ENCODE measurements around the gene SPACA6. TPM values are rescaled to one million over a fixed set of nuclear protein-coding genes. Genes with fewer than 3 reads are reported as not detected.

Gene SPACA6
- total and polyA plus RNA-seq, 2 experiments from 2014 or later, result 5.1 to 11.5 TPM

DNA sequence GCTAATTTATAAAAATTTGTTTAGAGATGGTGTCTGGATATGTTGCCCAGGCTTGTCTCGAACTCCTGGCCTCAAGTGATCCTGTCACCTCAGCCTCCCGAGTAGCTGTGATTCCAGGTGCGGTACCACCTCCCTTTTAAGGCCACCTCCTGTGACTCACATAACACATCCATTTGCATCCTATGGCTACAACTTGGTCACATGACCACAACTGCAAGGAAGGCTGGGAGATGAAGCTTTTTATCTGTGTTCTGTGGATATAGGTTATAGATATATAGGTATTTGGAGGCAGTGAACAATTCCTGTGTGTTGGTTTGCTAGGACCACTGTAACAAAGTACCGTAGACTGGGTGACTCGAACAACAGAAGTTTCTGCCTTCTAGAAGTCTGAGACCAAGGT, 6.0 kb downstream of the SPACA6 start:
- Mint-ChIP-seq H3K4me1 (peaks cover 17% of the 10 kb centered on the region), H3K9me3 (no peaks in the 10 kb centered on the region; the same call in 2 of the 3 replicates), H3K36me3 (ENCODE audit: low read depth) (peaks cover 34% of the 10 kb centered on the region; the same call in 2 of the 3 replicates), H3K27ac (no peak overlapping the region), H3K27me3 (ENCODE audit: insufficient read depth, low read depth, poor library complexity) (peaks cover 19% of the 10 kb centered on the region), H3K4me3 (no peak overlapping the region)
- H3K9me2 ChIP-seq (ENCODE audit: insufficient read depth), result no peaks in the 10 kb centered on the region
- DNase-seq (ENCODE audit: low spot score) (no peak), ATAC-seq (no peak)
- no peak overlapping the region for H3K27ac ChIP-seq (ENCODE audit: low read depth)
- no peak overlapping the region for H3K4me2 ChIP-seq
- no peaks in the 10 kb centered on the region for H3K27me3 ChIP-seq (ENCODE audit: insufficient read depth)
- H3K4me1 ChIP-seq (ENCODE audit: insufficient read depth), result peaks cover 11% of the 10 kb centered on the region
- no peaks in the 10 kb centered on the region for H3K36me3 ChIP-seq (ENCODE audit: insufficient read depth)
- H3K4me3 ChIP-seq, result no peak overlapping the region
- H4K20me1 ChIP-seq (replicated peaks; ENCODE audit: insufficient read depth), result no peaks in the 10 kb centered on the region; the same call in 1 of the 2 replicates
- no peak overlapping the region for H2AFZ ChIP-seq
- TF ChIP-seq JUNB (IDR thresholded peaks at IDR 0.05; ENCODE audit: unreplicated experiment), result no peak
- no peak for TF ChIP-seq STAT1 (IDR thresholded peaks at IDR 0.05; ENCODE audit: unreplicated experiment)
- peaks cover 3% of the 10 kb centered on the region; the same call in 1 of the 2 replicates for H3F3A ChIP-seq (replicated peaks; ENCODE audit: low read depth)
- H3K79me2 ChIP-seq (replicated peaks; ENCODE audit: insufficient read depth), result no peaks in the 10 kb centered on the region

DNA sequence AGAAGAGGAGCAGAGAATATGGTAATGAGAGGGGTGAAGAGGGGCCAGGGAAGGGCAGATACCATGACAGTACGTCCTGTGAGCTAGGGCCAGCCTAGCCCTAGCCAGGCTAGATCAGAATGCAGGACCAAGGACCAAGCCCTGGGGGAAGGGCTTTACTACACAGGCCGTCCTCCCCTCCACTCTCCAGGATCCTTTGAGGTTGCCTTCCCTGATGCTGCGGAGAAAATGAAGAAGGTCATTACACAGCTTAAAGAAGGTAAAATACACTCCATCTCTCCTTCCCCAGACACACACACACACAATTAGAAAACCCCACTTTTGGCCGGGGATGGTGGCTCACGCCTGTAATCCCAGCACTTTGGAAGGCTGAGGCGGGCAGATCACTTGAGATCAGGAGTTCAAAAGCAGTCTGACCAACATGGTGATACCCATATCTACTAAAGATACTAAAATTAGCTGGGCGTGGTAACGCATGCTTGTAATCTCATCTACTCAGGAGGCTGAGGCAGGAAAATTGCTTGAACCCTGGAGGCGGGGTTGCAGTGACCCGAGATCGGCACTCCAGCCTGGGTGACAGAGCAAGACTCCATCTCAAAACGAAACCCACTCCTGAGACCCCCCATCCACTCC, 8.5 kb downstream of the SPACA6 start:
- Histone ChIP-seq H3K4me2 (peak overlapping the region; percentile 82), H3K79me2 (replicated peaks; ENCODE audit: insufficient read depth) (no peaks in the 10 kb centered on the region), H3K4me3 (peak overlapping the region; percentile 66), H2AFZ (peak overlapping the region; percentile 84), H3K36me3 (ENCODE audit: insufficient read depth) (no peaks in the 10 kb centered on the region), H3K27ac (ENCODE audit: low read depth) (peak overlapping the region; percentile 94), H3K27me3 (ENCODE audit: insufficient read depth) (no peaks in the 10 kb centered on the region), H3K4me1 (ENCODE audit: insufficient read depth) (peaks cover 18% of the 10 kb centered on the region), H4K20me1 (replicated peaks; ENCODE audit: insufficient read depth) (no peaks in the 10 kb centered on the region; the same call in 1 of the 2 replicates), H3K9me2 (ENCODE audit: insufficient read depth) (no peaks in the 10 kb centered on the region), H3F3A (replicated peaks; ENCODE audit: low read depth) (peaks cover 3% of the 10 kb centered on the region; the same call in 1 of the 2 replicates)
- Mint-ChIP-seq H3K36me3 (ENCODE audit: low read depth) (peaks cover 40% of the 10 kb centered on the region), H3K27me3 (ENCODE audit: insufficient read depth, low read depth, poor library complexity) (peaks cover 26% of the 10 kb centered on the region), H3K4me1 (peaks cover 27% of the 10 kb centered on the region), H3K9me3 (no peaks in the 10 kb centered on the region; the same call in 1 of the 3 replicates), H3K4me3 (peak overlapping the region; percentile 87), H3K27ac (peak overlapping the region; percentile 97)
- DNase-seq (ENCODE audit: low spot score) (no peak), ATAC-seq (no peak)
- TF ChIP-seq EZH2 (IDR thresholded peaks at IDR 0.05; ENCODE audit: low read depth, unreplicated experiment) (no peak), POLR2AphosphoS5 (IDR thresholded peaks at IDR 0.05; ENCODE audit: low read depth) (no peak), CTCF (conservative IDR thresholded peaks at IDR 0.05; ENCODE audit: low read depth in 2 of 2) (no peak), ZNF114 (CRISPR knock-in tag; IDR thresholded peaks at IDR 0.05) (no peak), JUNB (IDR thresholded peaks at IDR 0.05; ENCODE audit: unreplicated experiment) (no peak), ZNF331 (CRISPR knock-in tag; IDR thresholded peaks at IDR 0.05; ENCODE audit: low read depth) (no peak), NANOG (IDR thresholded peaks at IDR 0.05; ENCODE audit: borderline replicate concordance) (no peak), EZH2phosphoT487 (IDR thresholded peaks at IDR 0.05; ENCODE audit: unreplicated experiment) (no peak), CREB1 (CRISPR knock-in tag; IDR thresholded peaks at IDR 0.05; ENCODE audit: low read depth) (no peak)
- TF ChIP-seq, protein P1, sequence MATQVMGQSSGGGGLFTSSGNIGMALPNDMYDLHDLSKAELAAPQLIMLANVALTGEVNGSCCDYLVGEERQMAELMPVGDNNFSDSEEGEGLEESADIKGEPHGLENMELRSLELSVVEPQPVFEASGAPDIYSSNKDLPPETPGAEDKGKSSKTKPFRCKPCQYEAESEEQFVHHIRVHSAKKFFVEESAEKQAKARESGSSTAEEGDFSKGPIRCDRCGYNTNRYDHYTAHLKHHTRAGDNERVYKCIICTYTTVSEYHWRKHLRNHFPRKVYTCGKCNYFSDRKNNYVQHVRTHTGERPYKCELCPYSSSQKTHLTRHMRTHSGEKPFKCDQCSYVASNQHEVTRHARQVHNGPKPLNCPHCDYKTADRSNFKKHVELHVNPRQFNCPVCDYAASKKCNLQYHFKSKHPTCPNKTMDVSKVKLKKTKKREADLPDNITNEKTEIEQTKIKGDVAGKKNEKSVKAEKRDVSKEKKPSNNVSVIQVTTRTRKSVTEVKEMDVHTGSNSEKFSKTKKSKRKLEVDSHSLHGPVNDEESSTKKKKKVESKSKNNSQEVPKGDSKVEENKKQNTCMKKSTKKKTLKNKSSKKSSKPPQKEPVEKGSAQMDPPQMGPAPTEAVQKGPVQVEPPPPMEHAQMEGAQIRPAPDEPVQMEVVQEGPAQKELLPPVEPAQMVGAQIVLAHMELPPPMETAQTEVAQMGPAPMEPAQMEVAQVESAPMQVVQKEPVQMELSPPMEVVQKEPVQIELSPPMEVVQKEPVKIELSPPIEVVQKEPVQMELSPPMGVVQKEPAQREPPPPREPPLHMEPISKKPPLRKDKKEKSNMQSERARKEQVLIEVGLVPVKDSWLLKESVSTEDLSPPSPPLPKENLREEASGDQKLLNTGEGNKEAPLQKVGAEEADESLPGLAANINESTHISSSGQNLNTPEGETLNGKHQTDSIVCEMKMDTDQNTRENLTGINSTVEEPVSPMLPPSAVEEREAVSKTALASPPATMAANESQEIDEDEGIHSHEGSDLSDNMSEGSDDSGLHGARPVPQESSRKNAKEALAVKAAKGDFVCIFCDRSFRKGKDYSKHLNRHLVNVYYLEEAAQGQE (IDR thresholded peaks at IDR 0.05; ENCODE audit: unreplicated experiment), result no peak
